ENCODE results near the gene CLDN15. TPM values are rescaled to one million over a fixed set of nuclear protein-coding genes. Genes with fewer than 3 reads are reported as not detected.
A peak's percentile ranks its signal among the peaks of the same experiment; 100 is the strongest.
"Not testable (repeated sequence)": the region's sequence is repeated elsewhere in the genome, so short reads cannot be mapped to it uniquely, and the experiment has no call there.

The CLDN15 gene
- total RNA-seq, 1 experiment from 2014 or later: 9.7 TPM

DNA sequence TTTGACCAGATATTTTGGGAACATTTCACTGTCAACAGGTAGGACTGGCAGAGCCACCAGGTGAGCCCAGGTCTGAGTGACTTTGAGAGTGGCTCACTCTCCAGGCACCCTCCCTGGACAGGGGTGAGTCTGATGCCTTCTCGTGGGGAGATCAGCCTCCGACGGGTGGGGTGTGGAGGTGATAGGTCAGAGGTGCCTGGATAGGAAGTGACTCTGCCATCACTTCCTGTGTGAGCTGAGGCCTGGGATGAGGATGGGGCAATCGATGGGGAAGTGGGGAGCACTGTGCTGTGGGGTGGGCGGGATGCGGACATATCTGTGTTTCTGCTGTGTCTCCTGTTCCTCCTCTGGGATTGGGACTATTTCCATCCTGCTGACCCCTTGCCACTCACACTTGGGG lies 49.4 kb upstream of the CLDN15 start:
- Histone ChIP-seq H2BK5ac (ENCODE audit: insufficient read length, low read length) (no peak overlapping the region), H2BK120ac (ENCODE audit: low read depth, low read length, poor library complexity, severe bottlenecking) (no peak overlapping the region), H3K4me1 (ENCODE audit: insufficient read depth, low read length) (peaks cover 6% of the 10 kb centered on the region; the same call in 1 of the 2 replicates), H3K9ac (ENCODE audit: extremely low read depth, insufficient read length, low read length) (no peak overlapping the region), H3T11ph (ENCODE audit: low read length) (no peak overlapping the region), H4K20me1 (ENCODE audit: control insufficient read depth, insufficient read depth, insufficient read length) (no peaks in the 10 kb centered on the region), H3K27me3 (ENCODE audit: insufficient read depth, low read length) (no peaks in the 10 kb centered on the region), H2AFZ (ENCODE audit: low read length) (no peak overlapping the region), H3K79me1 (ENCODE audit: insufficient read depth, low read depth, low read length, poor library complexity, severe bottlenecking) (no peaks in the 10 kb centered on the region), H3K23me2 (ENCODE audit: insufficient read length, low read depth, low read length, poor library complexity, severe bottlenecking) (no peaks in the 10 kb centered on the region), H3K27ac (ENCODE audit: insufficient read length, low read depth, low read length) (no peak overlapping the region), H4K8ac (replicated peaks; ENCODE audit: insufficient read length, low read depth, low read length) (no peak overlapping the region), H3K4ac (ENCODE audit: low read depth, low read length) (no peak overlapping the region), H2BK20ac (ENCODE audit: low read depth, low read length, poor library complexity, severe bottlenecking) (no peak overlapping the region), H4K5ac (ENCODE audit: insufficient read length, low read depth, low read length) (no peak overlapping the region), H3K18ac (ENCODE audit: insufficient read length, low read depth, low read length) (no peak overlapping the region), H3K14ac (ENCODE audit: insufficient read depth, low read length) (no peak overlapping the region), H3K23ac (ENCODE audit: insufficient read length, low read depth, low read length) (no peak overlapping the region), H3K56ac (ENCODE audit: insufficient read length, low read depth, low read length) (no peak overlapping the region), H2BK15ac (ENCODE audit: low read depth, low read length) (no peak overlapping the region), H4K91ac (ENCODE audit: insufficient read length, low read depth, low read length) (no peak overlapping the region), H2BK12ac (ENCODE audit: insufficient read length, low read depth, low read length) (no peak overlapping the region), H3K9me3 (ENCODE audit: control insufficient read depth, low read depth, low read length) (no peaks in the 10 kb centered on the region), H2AK5ac (ENCODE audit: insufficient read length, low read length) (no peak overlapping the region), H3K4me2 (ENCODE audit: insufficient read depth, insufficient read length, low read length) (no peak overlapping the region), H3K79me2 (ENCODE audit: insufficient read depth, low read length) (no peaks in the 10 kb centered on the region)
- TF ChIP-seq, protein P1, sequence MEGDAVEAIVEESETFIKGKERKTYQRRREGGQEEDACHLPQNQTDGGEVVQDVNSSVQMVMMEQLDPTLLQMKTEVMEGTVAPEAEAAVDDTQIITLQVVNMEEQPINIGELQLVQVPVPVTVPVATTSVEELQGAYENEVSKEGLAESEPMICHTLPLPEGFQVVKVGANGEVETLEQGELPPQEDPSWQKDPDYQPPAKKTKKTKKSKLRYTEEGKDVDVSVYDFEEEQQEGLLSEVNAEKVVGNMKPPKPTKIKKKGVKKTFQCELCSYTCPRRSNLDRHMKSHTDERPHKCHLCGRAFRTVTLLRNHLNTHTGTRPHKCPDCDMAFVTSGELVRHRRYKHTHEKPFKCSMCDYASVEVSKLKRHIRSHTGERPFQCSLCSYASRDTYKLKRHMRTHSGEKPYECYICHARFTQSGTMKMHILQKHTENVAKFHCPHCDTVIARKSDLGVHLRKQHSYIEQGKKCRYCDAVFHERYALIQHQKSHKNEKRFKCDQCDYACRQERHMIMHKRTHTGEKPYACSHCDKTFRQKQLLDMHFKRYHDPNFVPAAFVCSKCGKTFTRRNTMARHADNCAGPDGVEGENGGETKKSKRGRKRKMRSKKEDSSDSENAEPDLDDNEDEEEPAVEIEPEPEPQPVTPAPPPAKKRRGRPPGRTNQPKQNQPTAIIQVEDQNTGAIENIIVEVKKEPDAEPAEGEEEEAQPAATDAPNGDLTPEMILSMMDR (conservative IDR thresholded peaks at IDR 0.05): no peak
- no CpG with 5 or more reads among the region's 6 CpGs for WGBS (ENCODE audit: extremely low coverage, insufficient read length, low lambda C conversion rate)
- no peak for DNase-seq
- Mint-ChIP-seq H3K4me3 (no peak overlapping the region; a peak in 1 of 5 replicates), H3K9me3 (no peaks in the 10 kb centered on the region; a peak in 2 of 5 replicates), H3K27ac (peak overlapping the region in 1 of 3 experiments; percentile 61; a peak in 1 of 7 replicates), H3K4me1 (peaks cover 32 to 43% of the 10 kb centered on the region in 2 experiments), H3K27me3 (ENCODE audit: low read depth) (no peaks in the 10 kb centered on the region), H3K36me3 (ENCODE audit: insufficient read depth in 1 of 3, low read depth in 3 of 3) (peaks cover 0 to 5% (median 2%) of the 10 kb centered on the region in 3 experiments; a peak in 4 of 7 replicates)

DNA sequence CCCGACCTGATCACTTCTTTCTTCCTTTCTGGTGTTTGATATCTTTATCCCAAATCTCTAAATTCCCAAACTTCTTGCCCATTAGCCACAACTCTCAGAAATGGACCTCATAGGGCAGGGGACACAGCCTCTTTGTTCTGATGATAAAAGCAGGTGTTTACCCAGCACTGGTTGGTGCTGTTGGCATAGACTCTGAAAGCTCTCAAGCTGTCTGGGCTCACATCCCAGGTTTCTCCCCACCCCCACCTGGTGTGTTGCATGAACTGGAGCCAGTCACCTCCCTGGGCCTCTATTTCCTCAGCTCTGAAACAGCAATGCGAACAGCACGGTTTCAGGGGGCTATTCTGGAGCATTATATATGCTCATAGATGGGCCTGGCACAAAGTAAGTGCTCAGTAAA lies 48.3 kb upstream of the CLDN15 start:
- not testable (repeated sequence) for H3K56ac ChIP-seq (ENCODE audit: insufficient read length, low read depth, low read length)

More for the DNA sequence above, 48.3 kb upstream of the CLDN15 start:
- H3K9me3 ChIP-seq (ENCODE audit: control insufficient read depth, low read depth, low read length); H4K5ac ChIP-seq (ENCODE audit: insufficient read length, low read depth, low read length); H3K27ac Mint-ChIP-seq; H2BK12ac ChIP-seq (ENCODE audit: insufficient read length, low read depth, low read length); H3K14ac ChIP-seq (ENCODE audit: insufficient read depth, low read length); H3K9ac ChIP-seq (ENCODE audit: extremely low read depth, insufficient read length, low read length); H2BK120ac ChIP-seq (ENCODE audit: low read depth, low read length, poor library complexity, severe bottlenecking); H4K20me1 ChIP-seq (ENCODE audit: control insufficient read depth, insufficient read depth, insufficient read length); H3K36me3 Mint-ChIP-seq (ENCODE audit: insufficient read depth in 1 of 3, low read depth in 3 of 3); H3K4me1 ChIP-seq (ENCODE audit: insufficient read depth, low read length); H4K8ac ChIP-seq (replicated peaks; ENCODE audit: insufficient read length, low read depth, low read length); H3K9me3 Mint-ChIP-seq; H3K23ac ChIP-seq (ENCODE audit: insufficient read length, low read depth, low read length); H2AK5ac ChIP-seq (ENCODE audit: insufficient read length, low read length); H3K23me2 ChIP-seq (ENCODE audit: insufficient read length, low read depth, low read length, poor library complexity, severe bottlenecking); H2BK15ac ChIP-seq (ENCODE audit: low read depth, low read length); H2BK5ac ChIP-seq (ENCODE audit: insufficient read length, low read length); H3K79me1 ChIP-seq (ENCODE audit: insufficient read depth, low read depth, low read length, poor library complexity, severe bottlenecking); H4K91ac ChIP-seq (ENCODE audit: insufficient read length, low read depth, low read length); H3K79me2 ChIP-seq (ENCODE audit: insufficient read depth, low read length); DNase-seq; H3K18ac ChIP-seq (ENCODE audit: insufficient read length, low read depth, low read length); H3K27me3 Mint-ChIP-seq (ENCODE audit: low read depth); H3T11ph ChIP-seq (ENCODE audit: low read length); H3K27me3 ChIP-seq (ENCODE audit: insufficient read depth, low read length); H2BK20ac ChIP-seq (ENCODE audit: low read depth, low read length, poor library complexity, severe bottlenecking); H3K4ac ChIP-seq (ENCODE audit: low read depth, low read length); H3K27ac ChIP-seq (ENCODE audit: insufficient read length, low read depth, low read length); H3K4me3 Mint-ChIP-seq; H3K4me2 ChIP-seq (ENCODE audit: insufficient read depth, insufficient read length, low read length); H2AFZ ChIP-seq (ENCODE audit: low read length): not testable (repeated sequence)
- no CpG with 5 or more reads among the region's 3 CpGs for WGBS (ENCODE audit: extremely low coverage, insufficient read length, low lambda C conversion rate)
- peaks cover 29 to 41% of the 10 kb centered on the region in 2 experiments for H3K4me1 Mint-ChIP-seq

All from H9 (cell line).